Measurements from ENCODE around the gene ITGB6.

ITGB6 gene

GRCh38 chr2:160199683-160200389, at the start of gene ITGB6:
TSS of gene ITGB6 (minus strand) at chr2:160200272. CDS start at chr2:160200063, 209 bp downstream.
- DNase-seq, result no peak

- no peak for DNase-seq
These were observed 47.4 kb upstream of the ITGB6 start for GRCh38 chr2:160247296-160248035.

GRCh38 chr2:160246356-160246755, 46.3 kb upstream of the ITGB6 start:
- DNase-seq, result no peak

GRCh38 chr2:160245614-160246155, 45.6 kb upstream of the ITGB6 start:
- DNase-seq, result no peak

- no peak for DNase-seq
These were observed 43.0 kb upstream of the ITGB6 start for GRCh38 chr2:160242893-160243564.

- DNase-seq, result no peak
These were observed 41.4 kb upstream of the ITGB6 start for GRCh38 chr2:160241251-160242137.

GRCh38 chr2:160239436-160239835, 39.4 kb upstream of the ITGB6 start:
- DNase-seq, result no peak

- no peak for DNase-seq
These were observed 38.3 kb upstream of the ITGB6 start for GRCh38 chr2:160238392-160238791.

- DNase-seq, result no peak
These were observed 32.9 kb upstream of the ITGB6 start for GRCh38 chr2:160232905-160233475.

GRCh38 chr2:160229591-160229990, 29.5 kb upstream of the ITGB6 start:
- no peak for DNase-seq

- DNase-seq, result no peak
These were observed 28.3 kb upstream of the ITGB6 start for GRCh38 chr2:160228141-160228917.

GRCh38 chr2:160227293-160227915, 27.3 kb upstream of the ITGB6 start:
- DNase-seq, result no peak

GRCh38 chr2:160226367-160226766, 26.3 kb upstream of the ITGB6 start:
- DNase-seq, result no peak

GRCh38 chr2:160225722-160226121, 25.6 kb upstream of the ITGB6 start:
- DNase-seq, result no peak

- no peak for DNase-seq
These were observed 24.4 kb upstream of the ITGB6 start for GRCh38 chr2:160224507-160224906.

- DNase-seq, result peak; percentile 15
These were observed 24.0 kb upstream of the ITGB6 start for GRCh38 chr2:160224060-160224459.

GRCh38 chr2:160223560-160223959, 23.5 kb upstream of the ITGB6 start:
- no peak for DNase-seq

GRCh38 chr2:160222546-160223283, 22.6 kb upstream of the ITGB6 start:
- no peak for DNase-seq

- no peak for DNase-seq
These were observed 21.6 kb upstream of the ITGB6 start for GRCh38 chr2:160221391-160222276.
